Activated naive CD8-positive, alpha-beta T cell treated with anti-CD3 and anti-CD28 coated beads, Interleukin-2, amount 50 U/mL, for 24 hours (primary cell): ENCODE measurements around the gene PLAC1.
A peak's percentile ranks its signal among the peaks of the same experiment; 100 is the strongest.

ENCODE experiments used
- ATAC-seq: fragments of 150-1000 bp; cut with Tn5 transposase; one replicate; pipeline ENCODE4 v1.10.0; 2021
- DNase-seq: peaks from one replicate; pipeline ENCODE4 v3.0.0; 2021
- H3K27ac Mint-ChIP-seq: one replicate; pipeline ENCODE4 v1.8.0; 2021; ENCODE audit warnings: mild to moderate bottlenecking, mixed read lengths
- H3K27me3 Mint-ChIP-seq: one replicate; pipeline ENCODE4 v1.8.0; 2021; ENCODE audit warnings: mixed read lengths
- H3K36me3 Mint-ChIP-seq: one replicate; pipeline ENCODE4 v1.8.0; 2021; ENCODE audit warnings: low read depth, mixed read lengths
- H3K4me1 Mint-ChIP-seq: one replicate; pipeline ENCODE4 v1.8.0; 2021; ENCODE audit warnings: mixed read lengths
- H3K4me3 Mint-ChIP-seq: one replicate; pipeline ENCODE4 v1.8.0; 2021; ENCODE audit warnings: mild to moderate bottlenecking, moderate library complexity, mixed read lengths
- H3K9me3 Mint-ChIP-seq: one replicate; pipeline ENCODE4 v1.8.0; 2021; ENCODE audit warnings: mixed read lengths

PLAC1 gene

GRCh38 chrX:134679644-134680043 lies 21.4 kb upstream of the PLAC1 start:
- Mint-ChIP-seq H3K4me3 (no peak overlapping the region), H3K27ac (no peak overlapping the region), H3K9me3 (no peaks in the 10 kb centered on the region), H3K4me1 (no peaks in the 10 kb centered on the region), H3K36me3 (no peaks in the 10 kb centered on the region), H3K27me3 (no peaks in the 10 kb centered on the region)
- ATAC-seq = no peak
- no peak for DNase-seq

- H3K36me3 Mint-ChIP-seq = no peaks in the 10 kb centered on the region
- ATAC-seq (no peak), DNase-seq (no peak)
- H3K27me3 Mint-ChIP-seq = no peaks in the 10 kb centered on the region
- H3K4me3 Mint-ChIP-seq = no peak overlapping the region
- no peaks in the 10 kb centered on the region for H3K9me3 Mint-ChIP-seq
- H3K27ac Mint-ChIP-seq = no peak overlapping the region
- no peaks in the 10 kb centered on the region for H3K4me1 Mint-ChIP-seq
Observed at GRCh38 chrX:134679221-134679620, 20.9 kb upstream of the PLAC1 start.

GRCh38 chrX:134677332-134677731 lies 19.1 kb upstream of the PLAC1 start:
- no peaks in the 10 kb centered on the region for H3K27me3 Mint-ChIP-seq
- H3K36me3 Mint-ChIP-seq = no peaks in the 10 kb centered on the region
- ATAC-seq (no peak), DNase-seq (no peak)
- no peak overlapping the region for H3K27ac Mint-ChIP-seq
- no peak overlapping the region for H3K4me3 Mint-ChIP-seq
- no peaks in the 10 kb centered on the region for H3K4me1 Mint-ChIP-seq
- H3K9me3 Mint-ChIP-seq = peaks cover 2% of the 10 kb centered on the region

- no peak overlapping the region for H3K4me3 Mint-ChIP-seq
- DNase-seq = no peak
- H3K4me1 Mint-ChIP-seq = peaks cover 3% of the 10 kb centered on the region
- no peak for ATAC-seq
- H3K9me3 Mint-ChIP-seq = peaks cover 4% of the 10 kb centered on the region
- H3K27ac Mint-ChIP-seq = no peak overlapping the region
- H3K27me3 Mint-ChIP-seq = peaks cover under 1% of the 10 kb centered on the region
- no peaks in the 10 kb centered on the region for H3K36me3 Mint-ChIP-seq
Observed at GRCh38 chrX:134676436-134676835, 18.2 kb upstream of the PLAC1 start.

- Mint-ChIP-seq H3K4me3 (no peak overlapping the region), H3K9me3 (peaks cover 7% of the 10 kb centered on the region), H3K27ac (no peak overlapping the region), H3K36me3 (peaks cover 2% of the 10 kb centered on the region), H3K4me1 (peaks cover 6% of the 10 kb centered on the region), H3K27me3 (peaks cover 3% of the 10 kb centered on the region)
- DNase-seq = no peak
- ATAC-seq = no peak
Observed at GRCh38 chrX:134673123-134673522, 14.9 kb upstream of the PLAC1 start.

- ATAC-seq = no peak
- peaks cover 7% of the 10 kb centered on the region for H3K9me3 Mint-ChIP-seq
- H3K4me1 Mint-ChIP-seq = peaks cover 6% of the 10 kb centered on the region
- no peak for DNase-seq
- no peak overlapping the region for H3K4me3 Mint-ChIP-seq
- peaks cover 3% of the 10 kb centered on the region for H3K27me3 Mint-ChIP-seq
- H3K27ac Mint-ChIP-seq = no peak overlapping the region
- H3K36me3 Mint-ChIP-seq = peaks cover 2% of the 10 kb centered on the region
Observed at GRCh38 chrX:134672101-134672500, 13.8 kb upstream of the PLAC1 start.

GRCh38 chrX:134671294-134671693 lies 13.0 kb upstream of the PLAC1 start:
- Mint-ChIP-seq H3K36me3 (peaks cover 2% of the 10 kb centered on the region), H3K4me3 (no peak overlapping the region), H3K9me3 (peaks cover 7% of the 10 kb centered on the region), H3K4me1 (peaks cover 6% of the 10 kb centered on the region), H3K27me3 (peaks cover 3% of the 10 kb centered on the region), H3K27ac (no peak overlapping the region)
- DNase-seq (no peak), ATAC-seq (no peak)

- H3K9me3 Mint-ChIP-seq = peaks cover 7% of the 10 kb centered on the region
- H3K27ac Mint-ChIP-seq = no peak overlapping the region
- peaks cover 6% of the 10 kb centered on the region for H3K4me1 Mint-ChIP-seq
- H3K4me3 Mint-ChIP-seq = no peak overlapping the region
- H3K36me3 Mint-ChIP-seq = peaks cover 2% of the 10 kb centered on the region
- no peak for ATAC-seq
- no peak for DNase-seq
- H3K27me3 Mint-ChIP-seq = peaks cover 5% of the 10 kb centered on the region
Observed at GRCh38 chrX:134670134-134670924, 12.1 kb upstream of the PLAC1 start.

GRCh38 chrX:134669378-134670098 lies 11.3 kb upstream of the PLAC1 start:
- H3K4me1 Mint-ChIP-seq = peaks cover 6% of the 10 kb centered on the region
- no peak for ATAC-seq
- no peak overlapping the region for H3K4me3 Mint-ChIP-seq
- peaks cover 2% of the 10 kb centered on the region for H3K36me3 Mint-ChIP-seq
- no peak for DNase-seq
- H3K27me3 Mint-ChIP-seq = peaks cover 5% of the 10 kb centered on the region
- peaks cover 7% of the 10 kb centered on the region for H3K9me3 Mint-ChIP-seq
- H3K27ac Mint-ChIP-seq = no peak overlapping the region

- no peaks in the 10 kb centered on the region for H3K4me1 Mint-ChIP-seq
- H3K27me3 Mint-ChIP-seq = peaks cover 5% of the 10 kb centered on the region
- DNase-seq = no peak
- no peaks in the 10 kb centered on the region for H3K36me3 Mint-ChIP-seq
- no peak overlapping the region for H3K4me3 Mint-ChIP-seq
- H3K9me3 Mint-ChIP-seq = no peaks in the 10 kb centered on the region
- ATAC-seq = no peak
- no peak overlapping the region for H3K27ac Mint-ChIP-seq
Observed at GRCh38 chrX:134664202-134664601, 5.9 kb upstream of the PLAC1 start.

GRCh38 chrX:134661295-134661694 lies 3.0 kb upstream of the PLAC1 start:
- ATAC-seq (no peak), DNase-seq (no peak)
- Mint-ChIP-seq H3K27me3 (peaks cover 10% of the 10 kb centered on the region), H3K36me3 (no peaks in the 10 kb centered on the region), H3K27ac (no peak overlapping the region), H3K9me3 (no peaks in the 10 kb centered on the region), H3K4me3 (no peak overlapping the region), H3K4me1 (peaks cover 3% of the 10 kb centered on the region)

GRCh38 chrX:134660627-134661026 lies 2.4 kb upstream of the PLAC1 start:
- Mint-ChIP-seq H3K27ac (no peak overlapping the region), H3K4me1 (peaks cover 3% of the 10 kb centered on the region), H3K36me3 (no peaks in the 10 kb centered on the region), H3K4me3 (no peak overlapping the region), H3K27me3 (peaks cover 10% of the 10 kb centered on the region), H3K9me3 (no peaks in the 10 kb centered on the region)
- DNase-seq = no peak
- ATAC-seq = no peak

- H3K9me3 Mint-ChIP-seq = no peaks in the 10 kb centered on the region
- no peak overlapping the region for H3K4me3 Mint-ChIP-seq
- no peak for DNase-seq
- no peak overlapping the region for H3K27ac Mint-ChIP-seq
- H3K4me1 Mint-ChIP-seq = peaks cover 6% of the 10 kb centered on the region
- no peak for ATAC-seq
- peaks cover 8% of the 10 kb centered on the region for H3K27me3 Mint-ChIP-seq
- H3K36me3 Mint-ChIP-seq = no peaks in the 10 kb centered on the region
Observed at GRCh38 chrX:134659761-134660160, 1.5 kb upstream of the PLAC1 start.

GRCh38 chrX:134658760-134659023 lies 421 bp upstream of the PLAC1 start:
- Mint-ChIP-seq H3K4me1 (peaks cover 16% of the 10 kb centered on the region), H3K27me3 (peaks cover 8% of the 10 kb centered on the region), H3K4me3 (no peak overlapping the region), H3K36me3 (no peaks in the 10 kb centered on the region), H3K9me3 (no peaks in the 10 kb centered on the region), H3K27ac (no peak overlapping the region)
- DNase-seq (no peak), ATAC-seq (no peak)

GRCh38 chrX:134654398-134655012 lies 3.8 kb downstream of the PLAC1 start:
- Mint-ChIP-seq H3K27me3 (peaks cover 5% of the 10 kb centered on the region), H3K27ac (no peak overlapping the region), H3K4me3 (no peak overlapping the region), H3K9me3 (no peaks in the 10 kb centered on the region), H3K4me1 (peaks cover 17% of the 10 kb centered on the region), H3K36me3 (no peaks in the 10 kb centered on the region)
- DNase-seq (peak; percentile 17), ATAC-seq (peak; percentile 99)
